ENCODE results near the gene TMEM86A. TPM values are rescaled to one million over a fixed set of nuclear protein-coding genes. Genes with fewer than 3 reads are reported as not detected.

The TMEM86A gene
- total RNA-seq, 2 experiments from 2014 or later = 0.11 to 0.34 TPM

- ATAC-seq = no peak
- H3K4me3 Mint-ChIP-seq = no peak overlapping the region
- no peaks in the 10 kb centered on the region for H3K4me1 Mint-ChIP-seq (ENCODE audit: low read depth)
- H3K9me3 Mint-ChIP-seq = no peaks in the 10 kb centered on the region
- intact Hi-C loops (cut with micrococcal nuclease) = no loop called here
- TF ChIP-seq CTCF (IDR thresholded peaks at IDR 0.05) = no peak
- DNase-seq = no peak
- ChIA-PET CTCF (interaction anchor here (1.0 to 2.4 kb wide), 3 partner anchors 15 to 197 kb away, joined by 3 to 15 read pairs (median 6); no protein-coding TSS in a partner anchor), POLR2A (interaction anchor here (1.0 kb wide), 1 partner anchor 10 kb away, joined by 3 read pairs; no protein-coding TSS in a partner anchor)
- no peak overlapping the region for H3K27ac Mint-ChIP-seq
- no peaks in the 10 kb centered on the region for H3K27me3 Mint-ChIP-seq
- no peaks in the 10 kb centered on the region for H3K36me3 Mint-ChIP-seq (ENCODE audit: low read depth)
Measured at GRCh38 chr11:18737642-18738041, 39.1 kb downstream of the TMEM86A start.

DNA sequence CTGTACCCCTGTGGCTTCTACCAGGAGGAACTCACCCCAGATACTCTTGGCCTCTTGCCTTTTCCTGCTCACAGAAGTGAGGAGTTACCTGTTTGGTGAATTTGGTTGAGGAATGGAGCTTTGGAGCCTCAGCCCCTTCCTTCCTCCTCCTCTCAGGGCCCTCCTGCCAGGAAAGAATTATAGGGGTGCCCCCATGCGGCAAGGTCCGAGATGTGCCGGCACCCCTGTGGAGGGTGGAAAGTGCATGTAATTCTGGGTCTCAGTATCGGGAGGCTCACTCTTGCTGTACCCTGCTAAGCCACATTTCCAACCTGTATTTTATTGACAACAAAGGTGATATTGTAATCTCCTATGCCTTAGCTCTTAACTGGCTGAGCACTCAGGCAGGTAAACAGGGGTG is 41.1 kb downstream of the TMEM86A start:
- TF ChIP-seq CTCF (IDR thresholded peaks at IDR 0.05) = no peak
- Mint-ChIP-seq H3K27me3 (no peaks in the 10 kb centered on the region), H3K9me3 (no peaks in the 10 kb centered on the region), H3K36me3 (ENCODE audit: low read depth) (no peaks in the 10 kb centered on the region), H3K4me1 (ENCODE audit: low read depth) (no peaks in the 10 kb centered on the region), H3K4me3 (no peak overlapping the region), H3K27ac (no peak overlapping the region)
- no peak for ATAC-seq
- ChIA-PET POLR2A (no interaction called here), CTCF (interaction anchor here (1.0 to 2.8 kb wide), 6 partner anchors 8 to 25 kb away, joined by 3 to 22 read pairs (median 6); no protein-coding TSS in a partner anchor)
- no peak for DNase-seq
- intact Hi-C loops (cut with micrococcal nuclease) = no loop called here

DNA sequence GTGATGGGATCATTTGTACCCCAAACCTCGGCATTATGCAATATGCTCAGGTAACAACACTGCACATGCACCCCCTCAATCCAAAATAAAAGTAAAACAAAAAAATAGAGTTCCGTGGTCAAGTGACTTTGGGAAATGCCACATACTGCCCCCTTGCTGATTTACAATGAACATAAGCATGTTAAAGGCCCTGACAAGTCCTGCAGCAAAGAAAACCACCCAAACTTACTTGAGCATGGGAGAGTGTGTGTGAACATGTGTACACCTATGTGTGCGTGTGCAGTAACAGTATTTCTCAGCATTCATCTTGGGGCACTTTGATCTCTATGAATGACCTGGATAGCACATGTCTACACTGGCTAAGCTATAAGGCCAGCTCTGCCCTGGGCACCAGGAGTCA is 43.2 kb downstream of the TMEM86A start:
- ChIA-PET POLR2A (no interaction called here), CTCF (interaction anchor here (1.3 to 4.8 kb wide), 4 partner anchors 10 to 23 kb away, joined by 5 to 26 read pairs (median 16); no protein-coding TSS in a partner anchor)
- intact Hi-C loops (cut with micrococcal nuclease) = no loop called here
- Mint-ChIP-seq H3K9me3 (no peaks in the 10 kb centered on the region), H3K27ac (no peak overlapping the region), H3K4me1 (ENCODE audit: low read depth) (no peaks in the 10 kb centered on the region), H3K4me3 (no peak overlapping the region), H3K36me3 (ENCODE audit: low read depth) (no peaks in the 10 kb centered on the region), H3K27me3 (no peaks in the 10 kb centered on the region)
- no peak for ATAC-seq
- no peak for TF ChIP-seq CTCF (IDR thresholded peaks at IDR 0.05)
- DNase-seq = no peak

GRCh38 chr11:18743365-18743764 is 44.8 kb downstream of the TMEM86A start:
- ChIA-PET POLR2A (interaction anchor here (0.9 kb wide), 1 partner anchor 20 kb away, joined by 4 read pairs; no protein-coding TSS in a partner anchor), CTCF (interaction anchor here (0.9 to 4.8 kb wide), 4 partner anchors 12 to 203 kb away, joined by 3 to 26 read pairs (median 4); no protein-coding TSS in a partner anchor)
- Mint-ChIP-seq H3K4me1 (ENCODE audit: low read depth) (no peaks in the 10 kb centered on the region), H3K4me3 (no peak overlapping the region), H3K27ac (no peak overlapping the region), H3K36me3 (ENCODE audit: low read depth) (no peaks in the 10 kb centered on the region), H3K27me3 (no peaks in the 10 kb centered on the region), H3K9me3 (no peaks in the 10 kb centered on the region)
- intact Hi-C loops (cut with micrococcal nuclease) = no loop called here
- ATAC-seq (no peak), DNase-seq (no peak)
- TF ChIP-seq CTCF (IDR thresholded peaks at IDR 0.05) = no peak

GRCh38 chr11:18743900-18744514 is 45.4 kb downstream of the TMEM86A start:
- H3K27me3 Mint-ChIP-seq = no peaks in the 10 kb centered on the region
- no peak for ATAC-seq
- intact Hi-C loops (cut with micrococcal nuclease) = no loop called here

More at GRCh38 chr11:18743900-18744514, 45.4 kb downstream of the TMEM86A start:
- TF ChIP-seq CTCF (IDR thresholded peaks at IDR 0.05) = no peak
- H3K36me3 Mint-ChIP-seq (ENCODE audit: low read depth) = no peaks in the 10 kb centered on the region
- ChIA-PET POLR2A (no interaction called here), CTCF (interaction anchor here (0.9 to 4.8 kb wide), 4 partner anchors 13 to 204 kb away, joined by 3 to 26 read pairs (median 4); no protein-coding TSS in a partner anchor)
- H3K27ac Mint-ChIP-seq = no peak overlapping the region
- H3K4me3 Mint-ChIP-seq = no peak overlapping the region
- no peaks in the 10 kb centered on the region for H3K9me3 Mint-ChIP-seq
- no peaks in the 10 kb centered on the region for H3K4me1 Mint-ChIP-seq (ENCODE audit: low read depth)
- DNase-seq = no peak

Measured in activated CD8-positive, alpha-beta T cell treated with anti-CD3 and anti-CD28 coated beads for 36 hours (primary cell).